Measurements from ENCODE around the gene TFB1M.

Gene TFB1M

DNA sequence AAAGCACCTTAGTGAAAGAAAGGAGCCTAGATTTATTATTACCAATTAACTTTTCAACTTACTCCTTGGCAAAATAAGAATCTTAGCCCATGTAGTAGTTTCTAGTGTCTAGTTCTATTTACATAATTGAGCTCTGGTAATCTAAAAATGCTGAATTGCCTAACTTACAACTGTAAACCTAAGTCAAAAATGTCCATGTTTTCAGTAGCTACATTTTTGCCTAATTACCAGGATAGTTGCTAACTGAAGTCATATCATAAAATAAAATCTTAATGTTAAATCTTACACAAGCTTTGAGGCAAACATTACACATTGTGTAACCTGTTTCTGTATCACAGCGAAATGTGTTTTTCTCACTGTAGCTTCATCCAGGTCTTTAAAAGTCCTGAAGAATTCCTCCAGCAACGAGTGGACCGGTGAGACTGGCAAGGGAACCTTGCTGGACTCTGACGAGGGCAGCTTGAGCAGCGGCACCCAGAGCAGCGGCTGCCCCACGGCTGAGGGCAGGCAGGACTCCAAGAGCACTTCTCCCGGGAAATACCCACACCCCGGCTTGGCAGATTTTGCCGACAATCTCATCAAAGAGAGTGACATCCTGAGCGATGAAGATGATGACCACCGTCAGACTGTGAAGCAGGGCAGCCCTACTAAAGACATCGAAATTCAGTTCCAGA, 58.0 kb downstream of the TFB1M start:
- TF ChIP-seq, protein P1, sequence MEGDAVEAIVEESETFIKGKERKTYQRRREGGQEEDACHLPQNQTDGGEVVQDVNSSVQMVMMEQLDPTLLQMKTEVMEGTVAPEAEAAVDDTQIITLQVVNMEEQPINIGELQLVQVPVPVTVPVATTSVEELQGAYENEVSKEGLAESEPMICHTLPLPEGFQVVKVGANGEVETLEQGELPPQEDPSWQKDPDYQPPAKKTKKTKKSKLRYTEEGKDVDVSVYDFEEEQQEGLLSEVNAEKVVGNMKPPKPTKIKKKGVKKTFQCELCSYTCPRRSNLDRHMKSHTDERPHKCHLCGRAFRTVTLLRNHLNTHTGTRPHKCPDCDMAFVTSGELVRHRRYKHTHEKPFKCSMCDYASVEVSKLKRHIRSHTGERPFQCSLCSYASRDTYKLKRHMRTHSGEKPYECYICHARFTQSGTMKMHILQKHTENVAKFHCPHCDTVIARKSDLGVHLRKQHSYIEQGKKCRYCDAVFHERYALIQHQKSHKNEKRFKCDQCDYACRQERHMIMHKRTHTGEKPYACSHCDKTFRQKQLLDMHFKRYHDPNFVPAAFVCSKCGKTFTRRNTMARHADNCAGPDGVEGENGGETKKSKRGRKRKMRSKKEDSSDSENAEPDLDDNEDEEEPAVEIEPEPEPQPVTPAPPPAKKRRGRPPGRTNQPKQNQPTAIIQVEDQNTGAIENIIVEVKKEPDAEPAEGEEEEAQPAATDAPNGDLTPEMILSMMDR (IDR thresholded peaks at IDR 0.05; ENCODE audit: low read depth, low read length) = no peak
- no peak overlapping the region for H3K4me3 ChIP-seq (ENCODE audit: low read depth, low read length)
- no peak for DNase-seq (ENCODE audit: low read depth, low spot score)
- in situ Hi-C loops (cut with HindIII; ENCODE audit: low sequenced_read_pairs) = no loop called here

DNA sequence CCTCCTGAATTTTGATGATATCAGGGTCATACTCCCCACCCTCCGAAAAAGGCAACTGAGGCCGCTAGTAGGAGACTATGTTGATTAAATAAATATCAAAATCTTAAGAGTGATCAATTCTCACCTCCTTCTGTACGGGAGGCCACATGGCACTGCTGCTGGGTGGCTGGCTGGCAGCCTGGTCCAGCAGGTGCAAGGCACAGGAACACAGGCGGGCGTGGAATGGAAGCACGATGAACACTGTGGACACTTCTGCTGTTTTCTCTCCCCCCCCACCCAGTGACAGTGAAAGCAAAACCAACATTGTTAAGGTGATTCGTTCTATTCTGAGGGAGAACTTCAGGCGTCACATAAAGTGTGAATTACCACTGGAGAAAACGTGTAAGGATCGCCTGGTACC, 60.1 kb downstream of the TFB1M start:
- TF ChIP-seq, protein P1 (IDR thresholded peaks at IDR 0.05; ENCODE audit: low read depth, low read length) = no peak
- no peak for DNase-seq (ENCODE audit: low read depth, low spot score)
- in situ Hi-C loops (cut with HindIII; ENCODE audit: low sequenced_read_pairs) = no loop called here
- H3K4me3 ChIP-seq (ENCODE audit: low read depth, low read length) = no peak overlapping the region

DNA sequence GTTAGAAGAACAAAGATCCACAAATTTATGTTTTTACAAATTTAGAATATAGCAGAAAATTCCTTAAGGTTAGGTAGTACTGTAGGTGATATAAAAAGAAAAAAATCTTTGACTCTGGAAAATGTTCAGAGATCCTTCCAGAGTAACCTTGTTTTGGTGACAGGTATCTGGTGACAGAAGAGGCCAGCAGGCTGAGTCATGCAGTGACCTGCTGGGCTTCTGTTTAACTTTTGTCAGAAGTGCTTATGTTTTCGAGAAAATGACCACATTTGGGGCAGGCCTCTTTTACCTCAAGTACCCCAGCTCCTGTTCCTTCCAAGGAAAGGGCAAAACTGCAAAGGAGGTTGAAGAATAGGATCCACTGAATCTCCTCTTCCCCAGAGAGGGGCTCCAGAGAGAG, 60.9 kb downstream of the TFB1M start:
- TF ChIP-seq, protein P1 (IDR thresholded peaks at IDR 0.05; ENCODE audit: low read depth, low read length) = no peak
- no peak overlapping the region for H3K4me3 ChIP-seq (ENCODE audit: low read depth, low read length)
- DNase-seq (ENCODE audit: low read depth, low spot score) = no peak
- in situ Hi-C loops (cut with HindIII; ENCODE audit: low sequenced_read_pairs) = no loop called here

DNA sequence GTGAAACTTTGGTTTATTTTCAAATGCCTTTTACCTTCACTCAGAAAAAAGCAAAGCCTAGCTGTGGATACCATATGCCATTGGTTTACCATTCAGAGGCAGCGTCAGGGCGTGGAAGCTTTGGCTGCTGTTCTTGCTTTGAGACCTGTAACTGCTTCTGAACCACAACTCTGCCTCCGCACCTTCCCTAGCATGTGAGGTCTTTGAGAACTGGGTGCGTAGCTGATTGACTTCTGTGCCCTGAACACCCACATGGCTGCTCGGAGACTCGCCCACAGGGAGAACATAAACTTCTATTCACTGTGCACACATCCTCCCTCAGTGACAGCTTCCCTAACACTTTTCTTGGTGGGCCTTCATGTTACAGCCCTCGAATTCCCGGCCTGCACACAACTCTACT, 61.7 kb downstream of the TFB1M start:
- TF ChIP-seq, protein P1 (IDR thresholded peaks at IDR 0.05; ENCODE audit: low read depth, low read length) = no peak
- in situ Hi-C loops (cut with HindIII; ENCODE audit: low sequenced_read_pairs) = no loop called here
- no peak overlapping the region for H3K4me3 ChIP-seq (ENCODE audit: low read depth, low read length)
- no peak for DNase-seq (ENCODE audit: low read depth, low spot score)

DNA sequence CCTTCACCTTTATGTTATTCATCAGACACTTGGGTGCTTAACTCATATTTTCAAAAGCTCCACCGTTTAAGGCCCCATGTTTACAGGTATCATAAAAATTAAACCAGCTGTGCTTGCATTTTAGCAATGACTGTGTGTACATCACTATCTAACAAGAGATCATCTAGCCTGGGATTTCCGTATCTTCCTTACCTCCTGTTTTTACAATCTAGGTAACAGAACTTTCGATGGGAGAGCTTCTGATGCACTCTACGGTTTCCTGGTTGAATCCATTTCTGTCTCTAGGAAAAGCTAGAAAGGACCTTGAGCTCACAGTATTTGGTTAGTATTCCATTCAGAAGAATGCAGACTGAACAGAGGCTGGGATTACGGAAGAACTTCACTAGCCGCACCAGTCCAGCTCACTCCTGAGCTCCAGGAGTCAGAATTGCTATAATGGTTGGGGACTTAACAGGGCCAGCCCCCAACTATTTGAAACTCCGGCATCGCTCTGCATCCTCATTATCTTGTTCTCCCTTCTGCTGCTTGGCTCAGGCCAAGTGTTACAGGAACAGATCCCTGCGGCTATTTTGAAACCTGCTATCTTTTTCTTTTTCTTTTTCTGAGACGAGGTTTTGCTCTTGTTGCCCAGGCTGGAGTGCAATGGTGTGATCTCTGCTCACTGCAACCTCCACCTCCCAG, 63.4 kb downstream of the TFB1M start:
- no peak overlapping the region for H3K4me3 ChIP-seq (ENCODE audit: low read depth, low read length)
- TF ChIP-seq, protein P1 (IDR thresholded peaks at IDR 0.05; ENCODE audit: low read depth, low read length) = no peak
- in situ Hi-C loops (cut with HindIII; ENCODE audit: low sequenced_read_pairs) = no loop called here
- DNase-seq (ENCODE audit: low read depth, low spot score) = no peak

DNA sequence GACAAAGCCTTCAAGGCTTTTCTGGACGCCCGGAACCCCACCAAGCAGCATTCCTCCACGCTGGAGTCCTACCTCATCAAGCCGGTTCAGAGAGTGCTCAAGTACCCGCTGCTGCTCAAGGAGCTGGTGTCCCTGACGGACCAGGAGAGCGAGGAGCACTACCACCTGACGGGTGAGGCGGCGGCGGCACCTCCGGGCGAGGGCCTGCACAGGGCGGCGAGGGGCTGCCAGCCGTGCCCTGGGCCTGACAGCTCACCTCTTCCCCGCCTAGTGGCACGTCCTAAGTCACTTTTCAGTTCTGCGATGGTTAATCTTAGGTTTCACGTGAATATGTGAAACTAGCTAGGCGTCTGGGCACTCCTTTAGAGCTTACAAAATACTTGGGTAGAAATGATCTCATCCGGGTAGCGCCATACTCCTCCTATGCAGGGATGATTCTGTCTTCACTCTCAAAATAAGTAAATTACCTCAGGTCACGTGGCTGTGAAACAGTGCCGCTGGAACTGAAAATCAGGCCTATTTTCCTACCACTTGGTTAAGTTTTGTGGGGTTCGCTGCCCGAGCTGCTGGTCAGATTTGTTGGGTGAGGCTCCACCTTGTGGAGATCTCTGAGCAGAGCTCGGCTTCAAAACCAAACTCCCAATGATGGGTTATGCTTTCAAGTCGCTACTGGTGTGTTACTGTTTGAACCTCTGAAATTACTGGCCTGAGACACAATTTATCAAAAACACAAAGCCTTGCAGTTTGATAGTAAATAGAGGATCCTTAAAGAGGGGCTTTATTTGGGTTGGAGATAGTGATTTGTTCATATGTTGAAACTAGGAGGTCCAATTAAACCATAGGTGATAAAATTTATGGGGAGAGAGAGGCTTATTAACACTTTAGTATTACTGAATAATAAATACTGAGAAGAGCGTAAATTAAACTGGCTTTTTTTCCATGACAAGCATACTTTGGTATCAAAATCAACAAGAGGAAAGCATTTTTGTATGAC, 66.0 kb downstream of the TFB1M start:
- peak; percentile 78 for DNase-seq (ENCODE audit: low read depth, low spot score)
- in situ Hi-C loops (cut with HindIII; ENCODE audit: low sequenced_read_pairs) = no loop called here
- TF ChIP-seq, protein P1 (IDR thresholded peaks at IDR 0.05; ENCODE audit: low read depth, low read length) = peak; percentile 81
- H3K4me3 ChIP-seq (ENCODE audit: low read depth, low read length) = no peak overlapping the region

Data from astrocyte of the spinal cord (primary cell).